ENCODE data around the gene CDH15.

CDH15 gene

DNA sequence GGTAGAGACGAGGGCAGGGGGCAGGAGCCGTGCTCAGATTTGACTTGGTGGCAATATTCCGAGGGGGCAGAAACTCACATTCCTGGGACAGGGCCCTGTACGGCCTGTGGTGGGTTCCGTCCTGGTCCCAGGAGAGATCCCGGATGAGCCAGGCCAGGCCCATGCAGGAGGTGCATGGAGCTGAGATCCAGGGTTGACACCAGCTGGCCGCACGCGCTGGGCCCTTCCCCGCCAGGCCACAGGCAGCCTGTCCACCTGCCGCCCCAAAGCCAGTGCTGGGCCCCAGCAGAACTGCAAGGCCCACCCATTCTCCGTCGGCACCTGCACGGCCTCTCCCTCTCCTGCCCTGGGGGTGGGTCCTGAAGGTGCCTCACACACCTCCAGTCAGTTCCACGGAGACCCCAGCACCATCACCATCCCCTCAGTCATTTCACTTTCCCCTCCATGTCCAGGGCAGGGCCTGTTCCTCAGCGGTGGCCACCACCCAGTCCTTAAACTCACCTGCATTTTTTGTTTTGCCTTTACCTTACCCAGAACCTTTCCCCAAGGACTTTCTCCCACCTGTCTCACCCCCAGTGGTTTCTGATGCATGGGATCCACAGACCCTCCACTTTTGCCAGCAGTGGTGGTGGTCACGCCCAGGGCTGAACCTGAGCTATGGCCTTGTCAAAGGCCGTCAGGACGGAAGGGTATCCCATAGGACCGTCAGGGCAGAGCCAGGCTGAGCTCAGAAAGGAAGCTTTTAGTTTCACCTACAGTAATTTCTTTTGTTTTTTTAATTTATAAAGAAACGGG lies 25.1 kb upstream of the CDH15 start:
- H3K27me3 Mint-ChIP-seq: no peaks in the 10 kb centered on the region
- H3K9me3 Mint-ChIP-seq: peaks cover 10% of the 10 kb centered on the region
- no peak overlapping the region for H3K4me3 Mint-ChIP-seq
- no peak overlapping the region for H3K27ac Mint-ChIP-seq
- H3K4me1 Mint-ChIP-seq: no peaks in the 10 kb centered on the region
- peaks cover 66% of the 10 kb centered on the region for H3K36me3 Mint-ChIP-seq
- ATAC-seq: no peak

DNA sequence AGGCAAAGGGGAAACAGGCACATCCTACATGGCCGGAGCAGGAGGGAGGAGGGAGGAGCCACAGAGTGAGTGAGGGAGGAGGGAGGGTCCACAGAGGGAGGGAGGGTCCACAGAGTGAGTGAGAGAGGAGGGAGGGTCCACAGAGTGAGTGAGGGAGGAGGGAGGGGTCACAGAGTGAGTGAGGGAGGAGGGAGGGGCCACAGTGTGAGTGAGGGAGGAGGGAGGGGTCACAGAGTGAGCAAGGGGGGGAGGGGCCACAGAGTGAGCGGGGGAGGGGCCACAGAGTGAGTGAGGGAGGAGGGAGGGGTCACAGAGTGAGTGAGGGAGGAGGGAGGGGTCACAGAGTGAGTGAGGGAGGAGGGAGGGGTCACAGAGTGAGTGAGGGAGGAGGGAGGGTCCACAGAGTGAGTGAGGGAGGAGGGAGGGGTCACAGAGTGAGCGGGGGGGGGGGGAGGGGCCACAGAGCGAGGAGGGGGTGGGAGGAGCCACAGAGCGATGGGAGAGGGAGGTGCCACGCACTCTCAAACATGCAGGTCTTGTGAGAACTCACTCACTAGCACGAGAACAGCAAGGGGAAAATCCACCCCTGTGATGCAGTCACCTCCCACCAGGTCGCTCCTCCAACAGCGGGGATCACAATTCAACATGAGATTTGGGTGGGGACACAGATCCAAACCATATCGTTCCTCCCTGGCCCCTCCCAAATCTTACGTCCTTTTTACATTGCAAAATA lies 24.3 kb upstream of the CDH15 start:
- ATAC-seq: no peak
- H3K27me3 Mint-ChIP-seq: no peaks in the 10 kb centered on the region
- H3K4me1 Mint-ChIP-seq: no peaks in the 10 kb centered on the region
- H3K4me3 Mint-ChIP-seq: no peak overlapping the region
- H3K27ac Mint-ChIP-seq: no peak overlapping the region
- H3K36me3 Mint-ChIP-seq: peaks cover 72% of the 10 kb centered on the region
- H3K9me3 Mint-ChIP-seq: peaks cover 10% of the 10 kb centered on the region

DNA sequence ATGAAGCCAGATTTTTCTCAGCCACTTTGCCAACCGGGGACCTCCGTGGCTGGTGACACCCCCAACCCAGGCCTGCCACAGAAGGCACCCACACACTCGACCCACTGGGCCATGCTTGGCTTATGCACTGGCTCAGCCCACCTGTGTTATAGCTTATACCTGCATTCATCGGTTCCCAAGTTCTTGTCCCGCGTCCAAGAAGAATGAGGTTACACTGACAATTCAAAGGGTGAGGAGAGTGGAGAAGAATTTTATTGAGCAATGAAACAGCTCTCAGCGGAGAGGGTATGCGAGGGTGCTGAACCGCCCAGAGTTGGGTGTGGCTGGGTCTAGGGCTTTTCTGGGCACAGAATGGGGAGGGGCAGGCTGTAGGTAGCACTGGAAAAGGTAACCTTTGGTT lies 22.2 kb upstream of the CDH15 start:
- H3K9me3 Mint-ChIP-seq: peaks cover 12% of the 10 kb centered on the region
- no peak overlapping the region for H3K27ac Mint-ChIP-seq
- H3K4me3 Mint-ChIP-seq: no peak overlapping the region
- no peak for ATAC-seq
- peaks cover 65% of the 10 kb centered on the region for H3K36me3 Mint-ChIP-seq
- H3K27me3 Mint-ChIP-seq: no peaks in the 10 kb centered on the region
- H3K4me1 Mint-ChIP-seq: peaks cover 11% of the 10 kb centered on the region

DNA sequence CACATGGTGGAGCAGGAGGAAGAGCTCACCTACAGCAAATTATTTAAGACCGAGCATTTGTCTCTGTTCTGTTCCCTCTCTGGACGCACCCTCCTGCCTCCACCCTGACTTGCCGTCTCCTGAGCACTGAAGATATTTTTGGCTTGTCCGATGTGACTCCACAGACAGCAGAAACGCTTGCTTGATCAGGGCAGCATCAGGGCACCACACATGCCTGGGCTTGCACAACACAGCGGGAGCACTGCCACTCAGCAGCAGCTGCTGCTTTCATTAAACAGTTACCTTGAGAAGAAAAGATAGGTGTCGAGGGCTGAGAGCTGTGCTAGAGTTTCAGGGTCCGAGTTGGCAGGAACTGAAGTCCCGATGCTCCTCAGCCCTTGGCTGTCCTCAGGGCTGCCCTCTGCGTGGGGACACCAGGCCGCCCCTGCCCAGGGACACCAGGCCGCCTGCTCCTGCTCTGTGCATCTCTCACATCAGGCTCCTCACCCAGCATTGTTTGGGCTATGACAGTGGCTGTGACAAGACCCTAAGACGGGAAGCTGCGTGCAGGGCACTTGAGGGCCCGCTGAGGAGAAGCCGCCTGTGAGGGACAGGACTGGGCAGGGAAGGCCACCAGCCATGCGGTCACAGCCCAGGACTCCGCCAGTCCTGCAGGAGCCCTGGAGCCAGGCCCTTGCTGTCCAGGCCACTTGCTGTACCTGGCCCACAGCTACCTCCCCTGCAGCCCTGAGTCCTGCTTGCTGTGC lies 21.3 kb upstream of the CDH15 start:
- ATAC-seq: no peak
- no peak overlapping the region for H3K4me3 Mint-ChIP-seq
- H3K4me1 Mint-ChIP-seq: peaks cover 20% of the 10 kb centered on the region
- no peaks in the 10 kb centered on the region for H3K27me3 Mint-ChIP-seq
- peaks cover 12% of the 10 kb centered on the region for H3K9me3 Mint-ChIP-seq
- H3K27ac Mint-ChIP-seq: no peak overlapping the region
- peaks cover 65% of the 10 kb centered on the region for H3K36me3 Mint-ChIP-seq

DNA sequence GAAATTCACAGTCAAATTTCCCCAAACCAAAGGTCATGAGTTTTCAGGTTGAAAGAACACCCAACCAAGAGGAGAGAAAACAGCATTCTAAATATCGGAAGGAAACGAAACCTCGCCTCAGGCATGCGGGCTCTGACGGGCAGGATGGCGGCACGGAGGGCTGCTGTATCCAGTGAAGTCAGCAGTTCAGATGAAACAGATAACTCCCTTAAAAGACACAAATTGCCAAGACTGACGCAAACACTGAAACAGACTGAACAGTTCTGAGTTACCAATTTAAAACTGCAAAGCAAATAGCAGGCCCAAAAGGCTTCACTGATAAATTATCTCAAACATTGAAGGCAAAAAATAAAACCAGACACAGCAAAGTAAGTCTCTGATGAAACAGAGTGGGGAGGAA lies 20.6 kb upstream of the CDH15 start:
- H3K27me3 Mint-ChIP-seq: no peaks in the 10 kb centered on the region
- no peak overlapping the region for H3K27ac Mint-ChIP-seq

DNA sequence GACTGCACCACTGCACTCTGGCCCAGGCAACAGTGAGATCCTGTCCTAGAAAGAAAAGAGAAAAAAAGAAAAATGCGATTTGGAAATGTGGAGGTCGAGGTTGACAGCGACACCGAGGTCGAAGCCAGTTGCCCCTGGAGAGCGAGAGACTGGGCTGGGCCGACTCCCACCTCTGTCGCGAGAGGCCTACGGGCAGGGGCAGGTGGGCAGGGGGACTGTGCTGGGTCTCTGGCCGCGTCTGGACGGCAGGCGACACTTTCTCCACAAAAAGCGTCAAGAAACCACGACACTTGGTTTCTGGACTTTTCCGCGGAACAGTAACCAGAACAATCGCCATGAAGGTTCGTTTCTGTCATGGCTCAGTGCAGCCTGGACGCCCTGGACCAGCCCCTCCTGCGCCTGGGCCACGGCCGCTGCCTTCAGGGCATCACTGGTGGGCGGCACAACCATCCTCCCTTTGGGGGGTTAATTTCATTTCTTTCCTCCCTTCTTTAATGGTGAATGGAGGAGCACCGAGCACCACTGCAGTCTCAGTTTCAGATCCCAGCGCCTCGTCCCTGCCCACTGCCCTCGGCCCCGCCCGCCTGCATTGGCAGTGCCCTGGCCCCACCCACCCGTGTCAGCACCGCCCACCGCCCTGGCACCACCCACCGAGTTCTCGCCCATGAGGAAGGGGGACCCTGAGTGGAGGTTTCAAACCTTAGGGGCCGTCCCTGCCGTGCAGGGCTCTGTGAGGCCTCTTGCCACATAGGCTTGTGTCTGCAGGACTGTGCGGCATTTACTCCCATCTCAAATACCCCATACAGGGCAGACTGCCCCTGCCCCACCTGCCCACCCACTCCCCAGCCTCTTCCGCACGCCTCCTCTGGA lies 18.5 kb upstream of the CDH15 start:
- H3K9me3 Mint-ChIP-seq: peaks cover 12% of the 10 kb centered on the region
- H3K4me1 Mint-ChIP-seq: peaks cover 36% of the 10 kb centered on the region
- no peak overlapping the region for H3K4me3 Mint-ChIP-seq
- H3K27me3 Mint-ChIP-seq: no peaks in the 10 kb centered on the region
- peaks cover 48% of the 10 kb centered on the region for H3K36me3 Mint-ChIP-seq
- peak; percentile 79 for ATAC-seq
- no peak overlapping the region for H3K27ac Mint-ChIP-seq

More for the DNA sequence above, 20.6 kb upstream of the CDH15 start:
- Mint-ChIP-seq H3K4me1 (peaks cover 27% of the 10 kb centered on the region), H3K4me3 (no peak overlapping the region), H3K36me3 (peaks cover 65% of the 10 kb centered on the region), H3K9me3 (peaks cover 12% of the 10 kb centered on the region)
- ATAC-seq: no peak

DNA sequence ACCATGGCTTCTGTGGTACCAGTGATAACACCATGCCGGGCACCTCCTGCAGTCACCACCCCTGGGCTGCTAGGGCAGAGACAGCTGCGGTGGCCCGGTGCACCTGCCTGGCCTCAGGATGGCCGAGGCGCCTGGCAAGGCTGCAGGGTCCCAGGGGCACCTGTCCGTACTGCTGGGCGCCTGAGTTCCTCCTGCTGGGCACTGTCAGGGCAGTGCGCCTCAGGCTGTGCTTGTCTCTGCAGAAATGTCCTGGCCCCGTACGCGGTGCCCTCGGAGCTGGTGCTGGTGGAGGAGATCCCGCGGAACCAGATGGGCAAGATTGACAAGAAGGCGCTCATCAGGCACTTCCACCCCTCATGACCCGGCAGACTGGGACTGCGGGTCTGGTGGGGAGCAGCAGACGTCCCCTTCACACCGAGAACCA lies 17.7 kb upstream of the CDH15 start:
- Mint-ChIP-seq H3K27me3 (no peaks in the 10 kb centered on the region), H3K27ac (no peak overlapping the region), H3K36me3 (peaks cover 40% of the 10 kb centered on the region), H3K9me3 (peaks cover 10% of the 10 kb centered on the region), H3K4me3 (no peak overlapping the region), H3K4me1 (peaks cover 36% of the 10 kb centered on the region)
- ATAC-seq: peak; percentile 10

DNA sequence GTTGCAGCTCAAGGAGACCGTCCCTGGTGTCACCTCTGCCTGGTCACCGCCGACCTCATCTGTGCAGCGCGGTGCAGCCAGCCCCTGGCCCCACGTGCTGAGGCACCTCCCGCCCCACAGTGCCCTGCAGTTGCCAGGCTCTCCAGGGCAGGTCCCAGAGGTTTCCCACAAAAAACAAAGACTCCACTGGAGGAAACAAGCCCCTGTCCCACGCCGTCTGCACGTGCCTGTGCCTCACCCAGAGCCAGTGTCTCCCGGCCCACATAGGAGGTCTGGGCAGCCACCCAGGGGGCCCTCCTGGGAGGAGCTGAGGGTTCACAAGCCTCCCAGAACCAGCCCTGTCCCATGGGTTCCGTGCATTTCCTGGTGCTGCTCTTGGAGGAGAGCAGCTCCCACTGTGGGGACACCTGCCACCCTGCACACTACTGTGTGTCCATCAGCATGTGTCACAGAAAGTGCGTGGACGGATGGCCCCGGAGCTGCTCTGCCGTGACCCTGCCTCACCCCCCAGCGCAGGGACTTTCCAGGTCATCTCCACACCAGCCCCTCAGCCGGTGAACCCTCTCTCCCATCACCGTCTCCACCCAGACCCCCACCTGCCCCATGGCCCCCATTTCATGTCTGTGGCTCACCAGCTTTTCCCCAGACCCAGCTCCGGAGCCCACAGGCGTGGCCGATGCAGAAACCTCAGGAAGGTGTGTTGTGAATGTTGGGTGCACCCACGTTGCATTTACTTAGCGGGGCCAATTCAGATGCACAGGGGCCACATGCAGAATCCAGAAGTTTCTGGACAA lies 17.0 kb upstream of the CDH15 start:
- Mint-ChIP-seq H3K36me3 (peaks cover 33% of the 10 kb centered on the region), H3K27me3 (no peaks in the 10 kb centered on the region), H3K4me1 (peaks cover 36% of the 10 kb centered on the region), H3K27ac (peak overlapping the region; percentile 44), H3K4me3 (no peak overlapping the region), H3K9me3 (peaks cover 2% of the 10 kb centered on the region)
- peak; percentile 38 for ATAC-seq

DNA sequence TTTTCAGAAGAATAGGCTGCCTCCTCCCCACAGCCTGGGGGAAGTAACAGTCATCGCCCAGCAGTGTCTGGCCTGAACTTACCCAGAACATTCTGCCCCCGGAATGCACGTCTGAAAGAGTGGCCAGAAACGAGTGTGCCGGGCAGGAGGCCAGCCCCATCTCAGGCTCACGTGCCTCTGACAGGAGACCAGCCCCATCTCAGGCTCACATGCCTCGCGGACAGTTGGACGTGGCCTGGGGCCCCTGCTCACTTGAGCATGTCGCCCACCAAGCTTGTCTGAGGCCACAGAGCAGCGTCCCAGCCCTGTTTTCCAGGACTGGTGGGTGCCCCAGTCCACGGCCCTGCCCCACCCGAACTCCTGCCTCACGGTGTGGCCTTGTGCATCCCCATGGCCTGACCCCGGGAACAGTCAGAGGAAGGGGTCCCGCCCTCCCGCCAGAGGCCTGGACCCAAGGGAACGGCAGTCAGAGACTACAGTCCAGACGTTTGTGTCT lies 16.3 kb upstream of the CDH15 start:
- no peaks in the 10 kb centered on the region for H3K27me3 Mint-ChIP-seq
- ATAC-seq: no peak

DNA sequence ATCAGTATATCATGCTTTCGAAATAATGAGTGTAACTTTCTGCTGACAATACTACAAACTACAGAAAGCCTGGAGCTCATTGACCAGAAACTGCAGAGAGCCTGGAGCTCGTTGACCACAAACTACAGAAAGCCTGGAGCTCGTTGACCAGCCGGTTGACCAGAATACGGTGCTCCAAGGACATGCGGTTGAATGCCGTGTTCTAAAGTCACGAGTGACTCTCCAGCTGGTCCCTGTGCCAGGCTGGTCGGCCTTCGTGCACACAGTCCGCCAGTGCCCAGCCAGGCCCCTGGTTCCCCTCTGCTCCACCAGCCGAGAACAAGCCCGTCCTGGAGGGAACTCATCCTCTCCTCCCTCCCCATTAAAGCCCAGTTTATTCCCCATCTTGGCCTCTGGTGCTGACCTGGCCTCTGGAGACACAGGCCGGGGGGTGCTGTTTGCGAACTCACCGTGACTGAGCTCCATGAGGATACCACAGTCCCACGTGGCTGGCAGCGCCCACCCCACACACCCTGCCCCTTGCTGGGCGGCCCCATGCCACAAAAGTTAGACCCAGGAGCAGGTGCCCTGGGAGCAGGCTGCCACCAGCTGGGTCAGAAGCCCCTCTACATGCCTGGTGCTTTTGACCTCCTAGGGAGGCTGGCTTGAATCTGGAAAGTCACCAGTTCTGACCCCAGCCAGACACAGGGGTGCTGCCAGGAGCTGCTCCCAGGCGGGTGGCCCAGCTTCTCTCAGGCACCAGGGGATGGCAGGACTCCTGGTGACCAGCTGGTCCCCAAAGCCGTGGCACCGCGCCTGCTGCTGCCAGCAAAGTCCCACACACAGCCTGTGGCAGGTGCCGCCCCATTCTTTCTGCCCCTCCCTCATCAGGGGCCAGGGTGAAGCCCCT lies 15.5 kb upstream of the CDH15 start:
- Mint-ChIP-seq H3K36me3 (peaks cover 18% of the 10 kb centered on the region), H3K9me3 (peaks cover 2% of the 10 kb centered on the region), H3K27ac (no peak overlapping the region), H3K4me1 (peaks cover 36% of the 10 kb centered on the region), H3K4me3 (no peak overlapping the region), H3K27me3 (no peaks in the 10 kb centered on the region)
- ATAC-seq: no peak

More for the DNA sequence above, 16.3 kb upstream of the CDH15 start:
- Mint-ChIP-seq H3K9me3 (peaks cover 2% of the 10 kb centered on the region), H3K4me1 (peaks cover 36% of the 10 kb centered on the region), H3K36me3 (peaks cover 27% of the 10 kb centered on the region), H3K4me3 (no peak overlapping the region), H3K27ac (peak overlapping the region; percentile 44)

DNA sequence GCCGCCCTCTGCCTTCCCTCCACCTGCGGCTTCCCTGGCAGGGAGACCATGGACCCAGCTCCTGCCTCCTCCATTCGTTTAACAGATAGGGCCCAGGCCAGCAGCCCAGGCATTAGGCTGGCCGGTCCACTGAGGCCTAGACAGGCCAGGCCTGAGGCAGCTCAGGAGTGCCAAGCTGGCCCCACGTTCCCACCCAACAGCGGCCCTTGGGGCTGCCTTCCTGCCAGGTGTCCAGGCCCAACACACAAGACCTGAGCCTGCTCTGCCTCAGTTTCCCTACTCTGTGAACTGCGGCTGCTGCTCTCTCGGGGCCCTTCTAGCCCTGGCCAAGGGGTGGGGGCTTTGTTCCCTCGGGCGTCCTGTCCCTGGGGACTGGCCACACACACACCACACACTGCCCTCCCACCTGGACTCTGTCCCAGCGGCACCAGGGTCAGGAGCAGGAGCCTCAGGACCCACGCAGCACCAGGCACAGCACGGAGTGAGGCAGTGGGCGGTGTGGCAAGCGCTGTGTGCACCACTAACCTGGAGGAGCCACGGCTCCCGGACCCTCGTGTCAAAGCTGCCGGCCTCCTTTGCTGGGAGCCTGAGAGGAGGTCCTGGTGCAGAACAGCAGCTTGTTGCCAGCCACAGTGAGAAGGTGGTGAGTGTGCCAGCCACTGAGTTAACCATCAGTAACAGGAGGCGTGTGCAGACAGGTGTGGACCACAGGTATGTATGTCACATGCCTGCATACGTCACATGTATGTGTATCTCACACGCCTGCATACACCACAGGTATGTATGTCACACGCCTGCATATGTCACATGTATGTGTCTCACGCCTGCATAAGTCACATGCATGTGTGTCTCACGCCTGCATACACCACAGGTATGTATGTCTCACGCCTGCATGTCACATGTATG lies 14.6 kb upstream of the CDH15 start:
- H3K4me3 Mint-ChIP-seq: no peak overlapping the region
- peaks cover 41% of the 10 kb centered on the region for H3K4me1 Mint-ChIP-seq
- peaks cover 9% of the 10 kb centered on the region for H3K36me3 Mint-ChIP-seq
- no peak for ATAC-seq
- peaks cover 2% of the 10 kb centered on the region for H3K9me3 Mint-ChIP-seq
- H3K27ac Mint-ChIP-seq: no peak overlapping the region
- H3K27me3 Mint-ChIP-seq: peaks cover 4% of the 10 kb centered on the region

DNA sequence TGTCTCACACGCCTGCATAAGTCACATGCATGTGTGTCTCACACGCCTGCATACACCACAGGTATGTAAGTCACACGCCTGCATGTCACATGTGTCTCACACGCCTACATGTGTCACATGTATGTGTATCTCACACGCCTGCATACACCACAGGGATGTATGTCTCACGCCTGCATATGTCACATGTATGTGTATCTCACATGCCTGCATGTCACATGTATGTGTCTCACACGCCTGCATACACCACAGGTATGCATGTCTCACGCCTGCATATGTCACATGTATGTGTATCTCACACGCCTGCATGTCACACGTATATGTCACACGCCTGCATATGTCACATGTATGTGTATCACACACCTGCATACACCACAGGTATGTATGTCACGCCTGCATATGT lies 13.8 kb upstream of the CDH15 start:
- H3K27ac Mint-ChIP-seq: no peak overlapping the region
- peaks cover 43% of the 10 kb centered on the region for H3K4me1 Mint-ChIP-seq
- no peak for ATAC-seq
- H3K4me3 Mint-ChIP-seq: no peak overlapping the region
- peaks cover 3% of the 10 kb centered on the region for H3K36me3 Mint-ChIP-seq
- no peaks in the 10 kb centered on the region for H3K9me3 Mint-ChIP-seq
- H3K27me3 Mint-ChIP-seq: peaks cover 9% of the 10 kb centered on the region
